GM21786 (cell line): ENCODE measurements around the gene TAGLN2.
A peak's percentile ranks its signal among the peaks of the same experiment; 100 is the strongest.

Experiments used
- ATAC-seq: cut with Tn5 transposase; IDR thresholded peaks from one replicate; pipeline ENCODE4 v1.9.1; 2021; ENCODE audit not compliant: unreplicated experiment

TAGLN2 gene

DNA sequence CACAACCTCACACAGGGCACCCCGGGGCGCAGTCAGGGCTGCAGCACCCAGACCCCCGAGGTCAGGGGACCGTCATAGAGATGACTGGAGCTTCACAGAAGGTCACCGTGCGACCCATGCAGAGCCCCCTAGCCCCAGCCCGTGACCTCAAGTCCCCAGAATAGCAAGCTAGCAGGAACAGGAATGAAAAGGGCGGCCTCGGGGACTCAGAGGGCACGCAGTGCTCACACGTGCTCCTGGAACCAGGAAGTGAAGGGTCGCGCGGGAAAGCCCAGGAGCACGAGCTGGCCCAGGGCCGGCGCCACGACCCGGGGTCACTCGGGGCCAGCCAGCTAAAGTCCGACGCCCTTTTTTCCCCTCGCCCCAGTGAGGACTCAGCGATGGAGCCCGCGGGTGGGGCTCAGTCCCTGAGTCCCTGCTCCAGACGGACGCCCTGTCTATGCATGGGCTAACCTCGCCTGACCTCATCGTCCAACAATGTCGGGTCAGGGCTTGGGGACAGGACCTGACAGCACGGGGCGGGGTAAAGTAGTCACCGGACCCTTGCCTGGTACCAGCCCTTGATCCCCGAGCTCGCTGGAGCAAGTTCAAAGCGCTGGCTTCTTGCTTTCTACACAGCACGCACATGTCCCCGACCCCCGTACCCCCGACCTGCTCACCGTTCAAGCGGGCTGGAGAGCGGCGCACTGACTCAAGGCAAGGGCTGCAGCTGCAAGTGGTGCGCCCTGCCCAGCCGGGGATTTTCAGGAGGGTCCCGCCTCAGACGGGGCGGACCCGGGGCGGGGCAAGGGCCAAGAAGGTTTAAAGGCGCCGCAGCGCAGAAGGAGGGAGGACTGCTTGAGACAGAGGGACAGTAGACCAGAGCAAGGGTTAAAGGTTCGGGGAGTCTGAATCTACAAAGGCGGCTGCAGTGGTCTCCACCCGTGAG is at the start of gene TAGLN2:
TSS of gene TAGLN2 (minus strand) at position 717 of the 928 bp plus-strand sequence. CDS start 4,998 bp downstream, outside the sequence.
- peak; percentile 48 for ATAC-seq

DNA sequence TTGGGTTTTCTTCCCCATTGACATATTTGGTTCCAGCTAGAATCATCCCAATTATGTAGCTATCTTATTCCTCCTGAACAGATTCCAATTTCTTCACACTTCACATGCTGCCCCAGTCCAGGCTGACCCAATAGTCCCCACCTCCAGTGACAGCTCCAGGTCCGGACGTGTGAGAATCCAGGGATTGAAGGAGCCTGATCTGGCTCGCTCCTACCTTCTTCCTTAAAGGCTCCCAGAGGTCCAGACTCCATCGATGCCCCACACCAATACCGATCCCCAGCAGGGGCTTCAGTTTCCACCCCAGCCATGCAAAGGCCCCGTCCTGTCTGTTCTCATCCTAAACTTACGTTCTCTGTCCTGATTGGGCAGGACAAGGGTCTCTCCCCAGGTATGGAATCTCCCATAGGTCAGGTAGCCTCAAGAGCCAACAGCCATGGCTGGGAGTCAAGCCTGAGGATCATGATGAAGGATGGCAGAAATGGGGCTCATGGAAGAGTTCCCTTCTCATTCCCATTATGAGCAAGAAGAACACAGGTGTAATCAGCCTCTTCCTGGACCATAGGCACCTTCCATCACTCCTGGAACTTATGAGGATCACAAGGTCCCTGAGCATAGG is 49.2 kb upstream of the TAGLN2 start:
- ATAC-seq = no peak

DNA sequence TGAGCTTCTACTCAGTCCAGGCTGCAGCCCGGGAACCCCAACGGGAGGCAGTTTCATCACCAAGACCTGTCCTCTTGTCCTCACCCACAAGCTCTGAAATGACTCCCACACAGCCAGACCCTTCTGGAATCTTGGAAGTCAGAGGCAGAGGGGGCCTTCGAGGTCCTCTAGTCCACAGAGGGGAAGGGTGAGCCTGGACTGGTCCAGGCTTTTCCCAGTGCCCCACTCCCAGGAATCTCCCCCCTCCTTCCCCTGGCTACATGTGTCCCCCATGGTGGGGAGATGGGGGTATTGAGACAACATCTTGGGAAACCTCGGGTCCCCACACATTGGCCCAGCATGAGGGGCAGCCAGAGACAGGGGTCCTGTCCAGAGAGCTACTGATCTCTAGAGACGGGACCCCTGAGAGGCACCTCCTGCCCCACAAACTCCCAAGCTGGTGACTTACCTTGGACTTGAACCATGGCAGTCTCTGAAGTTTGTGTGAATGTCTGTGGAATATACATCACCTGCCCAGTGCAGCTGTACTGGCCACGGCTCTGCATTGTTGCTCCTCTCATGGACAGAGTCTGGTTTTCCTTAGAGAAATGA is 48.1 kb upstream of the TAGLN2 start:
- no peak for ATAC-seq

DNA sequence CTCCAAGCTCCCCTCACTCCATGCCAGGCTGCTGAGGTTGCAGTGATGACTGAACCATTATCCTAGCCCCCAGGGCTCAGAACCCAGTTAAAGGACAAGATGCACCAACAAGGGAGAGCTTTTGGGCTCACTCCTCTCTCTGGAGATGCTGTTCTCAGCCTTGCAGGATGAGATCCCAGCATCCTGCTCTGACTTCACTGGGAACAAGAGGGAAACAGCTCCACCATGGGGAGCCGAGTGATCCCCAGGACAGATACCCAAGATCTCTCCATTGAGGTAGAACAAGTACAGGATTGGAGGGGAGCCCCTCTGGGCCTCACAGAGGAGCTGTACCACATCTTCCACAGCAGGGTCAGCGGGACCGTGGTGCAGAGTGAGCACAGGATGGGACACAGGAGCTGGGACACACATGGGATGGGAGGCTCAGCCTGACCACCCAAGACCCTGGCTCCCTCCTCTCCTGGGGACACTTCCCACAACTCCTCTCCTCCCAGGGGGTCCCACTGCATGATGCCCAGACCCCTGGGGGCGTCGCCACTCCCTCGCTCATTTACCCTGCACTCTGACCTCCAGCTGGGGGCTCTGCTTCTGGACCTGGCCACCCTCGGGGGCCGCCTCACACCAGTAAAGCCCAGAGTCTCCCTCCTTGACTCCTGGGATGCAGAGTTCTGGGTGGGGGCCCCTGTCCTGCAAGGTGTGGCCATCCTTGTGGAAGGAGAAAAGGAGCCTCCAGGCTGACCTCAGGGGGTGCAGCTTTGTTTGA is 47.3 kb upstream of the TAGLN2 start:
- ATAC-seq = no peak

DNA sequence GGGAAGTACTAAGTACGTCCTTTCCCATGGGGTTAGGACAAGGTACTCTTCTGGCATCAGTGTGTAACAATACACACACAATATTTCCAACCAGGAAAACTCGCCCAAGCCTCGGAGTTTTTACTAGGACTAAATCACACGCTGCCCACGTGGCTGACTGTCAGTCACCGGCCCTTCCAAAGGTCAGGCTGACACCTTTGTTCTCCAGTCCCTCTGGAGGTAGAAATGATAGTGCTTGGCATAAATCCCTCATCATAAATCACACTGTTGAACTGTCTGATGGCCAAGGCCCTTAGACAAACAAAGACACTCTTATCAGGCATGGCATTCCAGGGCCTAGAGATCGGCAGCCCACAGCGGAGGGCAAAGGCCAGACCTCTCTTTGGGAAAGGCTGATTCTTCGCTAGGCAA is 45.6 kb upstream of the TAGLN2 start:
- no peak for ATAC-seq

DNA sequence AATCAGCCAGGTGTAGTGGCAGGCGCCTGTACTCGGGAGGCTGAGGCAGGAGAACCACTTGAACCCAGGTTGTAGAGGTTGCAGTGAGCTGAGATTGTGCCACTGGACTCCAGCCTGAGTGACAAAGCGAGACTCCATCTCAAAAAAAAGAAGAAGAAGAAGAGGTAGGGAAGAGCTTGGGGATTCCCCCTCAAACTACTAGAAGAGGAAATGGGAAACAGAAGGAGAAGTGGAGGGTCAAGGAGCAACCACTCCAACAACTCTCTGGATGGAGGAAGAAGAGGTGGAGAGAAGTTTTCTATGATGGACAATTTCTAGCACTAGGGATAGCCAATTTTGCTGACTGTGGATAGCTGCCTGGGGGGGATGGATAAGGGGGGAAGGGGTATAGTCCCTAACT is 43.6 kb upstream of the TAGLN2 start:
- no peak for ATAC-seq

DNA sequence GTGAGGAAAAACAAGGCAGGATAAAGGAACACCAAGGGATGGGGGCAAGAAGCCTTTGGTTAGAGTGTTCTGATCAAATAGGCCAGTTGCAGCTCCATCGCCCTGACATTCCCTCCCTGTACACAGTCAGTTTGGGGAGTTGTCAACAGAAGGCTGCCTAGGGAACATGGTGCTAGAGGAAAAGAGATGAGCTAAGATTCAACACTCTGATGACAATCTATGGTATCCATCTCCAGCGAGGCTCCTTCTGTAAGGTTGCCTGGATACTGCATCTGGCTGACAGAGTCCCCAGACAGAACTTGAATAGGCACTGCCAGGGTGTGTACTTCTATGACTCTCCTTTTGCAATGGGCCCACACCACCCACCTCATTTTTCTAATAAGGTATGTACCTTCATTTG is 40.0 kb upstream of the TAGLN2 start:
- no peak for ATAC-seq

DNA sequence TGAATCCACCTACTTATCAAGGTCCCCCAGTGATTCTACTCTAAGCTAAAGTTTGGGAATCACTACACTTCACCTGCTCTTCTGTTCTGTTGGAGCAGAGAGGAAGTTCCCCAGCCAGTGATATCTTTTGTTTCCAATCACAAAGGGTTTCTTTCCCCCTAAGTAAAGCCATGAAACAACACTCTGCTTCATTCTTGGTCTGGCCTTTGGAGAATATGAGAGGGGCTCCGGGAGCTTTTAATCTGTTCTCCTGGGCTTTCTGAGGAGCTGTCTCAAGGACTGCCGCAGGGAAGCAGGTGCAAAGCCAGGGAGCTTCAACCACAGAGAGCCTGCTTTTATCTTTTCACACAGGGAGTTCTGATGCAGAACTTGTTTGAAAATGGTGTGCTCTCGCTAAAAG is 38.8 kb upstream of the TAGLN2 start:
- ATAC-seq = no peak

DNA sequence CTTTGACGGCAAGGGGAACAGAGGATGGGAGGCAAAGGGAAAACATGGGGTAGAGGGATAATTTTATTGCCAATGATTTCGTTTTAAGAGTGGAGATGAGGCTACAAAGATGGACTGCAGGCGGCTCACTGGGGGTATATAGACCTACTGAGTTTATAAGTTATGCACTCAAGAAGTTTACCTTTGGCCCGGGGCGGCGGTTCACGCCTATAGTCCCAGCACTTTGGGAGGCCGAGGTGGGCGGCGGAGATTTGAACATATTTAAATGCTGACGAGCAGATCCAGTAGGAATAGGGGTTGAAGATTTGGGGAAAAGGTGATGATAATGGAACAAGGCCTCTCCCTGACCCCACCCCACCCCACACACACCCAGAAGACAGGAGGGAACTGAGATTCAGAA is 36.9 kb upstream of the TAGLN2 start:
- ATAC-seq = no peak

DNA sequence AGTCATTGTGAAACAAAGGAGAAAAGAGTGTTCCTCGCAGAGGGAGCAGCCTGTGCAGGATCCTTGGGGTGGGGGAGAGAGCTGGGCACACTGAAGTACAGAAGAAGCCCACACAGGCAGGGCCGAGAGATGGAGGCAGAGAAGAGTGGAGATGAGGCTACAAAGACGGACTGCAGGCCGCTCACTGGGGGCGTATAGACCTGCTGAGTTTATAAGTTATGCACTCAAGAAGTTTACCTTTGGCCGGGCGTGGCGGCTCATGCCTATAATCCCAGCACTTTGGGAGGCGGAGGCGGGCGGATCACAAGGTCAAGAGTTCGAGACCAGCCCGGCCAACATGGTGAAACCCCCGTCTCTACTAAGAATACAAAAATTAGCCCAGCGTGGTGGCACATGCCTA is 36.3 kb upstream of the TAGLN2 start:
- no peak for ATAC-seq

DNA sequence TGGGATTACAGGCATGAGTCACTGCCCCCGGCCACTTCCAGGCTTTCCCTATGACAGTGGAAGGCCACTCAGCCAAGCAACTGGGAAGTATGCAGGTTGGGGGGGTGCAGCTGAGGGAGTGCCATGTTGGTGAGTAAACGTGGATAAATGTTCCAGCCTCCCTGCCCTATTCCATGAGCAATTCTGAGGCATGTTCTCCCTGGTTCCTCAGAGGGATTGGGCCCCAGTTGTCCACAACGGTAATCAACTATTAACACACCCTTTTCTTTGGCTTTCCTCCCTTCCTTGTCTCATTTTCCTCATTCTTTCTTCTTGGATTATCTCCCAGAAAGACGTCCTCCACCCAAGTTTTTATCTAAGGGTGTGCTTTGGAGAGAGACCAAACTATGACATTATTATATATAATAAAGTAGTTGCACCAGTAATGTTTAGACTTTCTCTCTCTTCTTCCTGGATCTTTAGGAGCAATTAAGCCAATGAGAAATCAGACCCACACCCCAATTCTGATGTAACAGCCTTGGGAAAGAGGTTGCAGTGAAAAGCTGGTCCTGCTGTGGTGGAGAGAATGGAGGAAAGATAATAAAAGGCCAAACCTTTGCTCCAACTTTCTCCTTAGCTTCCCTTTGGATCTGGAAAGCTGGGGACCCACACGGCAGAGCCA is 35.5 kb upstream of the TAGLN2 start:
- no peak for ATAC-seq

DNA sequence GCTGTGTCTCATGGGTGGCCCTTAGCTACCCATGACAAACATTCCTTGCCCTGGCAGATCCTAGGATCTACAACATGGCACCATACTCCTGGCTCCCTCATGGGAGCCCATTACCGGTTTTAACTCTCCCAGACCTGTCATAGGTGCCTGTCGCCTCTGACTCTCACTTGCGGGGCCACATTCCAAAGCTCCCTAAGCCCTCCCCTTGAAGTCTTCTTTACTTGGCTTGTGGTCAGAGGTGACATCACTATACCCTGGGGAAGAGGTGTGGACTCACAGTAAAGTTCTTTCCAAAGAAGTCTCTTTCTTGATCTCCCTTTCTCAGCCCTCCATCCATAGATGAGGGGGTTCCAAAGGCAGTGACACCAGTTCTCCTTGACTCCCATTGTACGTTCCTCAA is 34.1 kb upstream of the TAGLN2 start:
- ATAC-seq = no peak

DNA sequence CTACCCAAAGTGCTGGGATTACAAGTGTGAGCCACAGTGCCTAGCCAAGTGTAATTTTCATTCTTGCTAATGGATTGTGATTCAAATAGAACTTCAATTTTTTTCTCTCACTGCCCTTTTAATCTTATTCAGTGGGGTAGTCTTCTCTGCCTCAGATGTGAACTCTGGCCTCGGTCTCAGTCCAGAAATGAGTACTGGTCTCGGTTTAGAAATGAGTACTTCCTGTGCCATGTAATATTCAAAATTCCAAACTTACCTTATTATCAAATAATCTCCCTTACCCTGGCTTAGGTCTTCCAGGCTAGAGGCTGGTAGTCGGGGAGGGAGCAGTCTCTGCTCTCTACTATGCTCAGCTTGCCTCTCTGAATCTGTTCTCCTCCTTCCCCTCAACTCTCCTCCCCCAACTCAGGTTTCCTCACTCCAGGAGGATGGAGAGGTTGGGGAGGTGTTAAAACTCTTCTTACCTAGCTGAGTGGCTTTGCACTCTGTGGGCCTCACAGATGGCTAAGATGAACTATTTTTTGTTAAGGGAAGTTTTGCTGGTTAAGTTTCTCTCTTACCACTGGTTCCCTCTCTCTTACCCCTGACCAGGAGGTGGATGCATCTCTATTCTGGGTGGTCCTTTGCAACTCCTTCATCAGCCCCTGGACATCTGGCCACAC is 33.5 kb upstream of the TAGLN2 start:
- no peak for ATAC-seq

DNA sequence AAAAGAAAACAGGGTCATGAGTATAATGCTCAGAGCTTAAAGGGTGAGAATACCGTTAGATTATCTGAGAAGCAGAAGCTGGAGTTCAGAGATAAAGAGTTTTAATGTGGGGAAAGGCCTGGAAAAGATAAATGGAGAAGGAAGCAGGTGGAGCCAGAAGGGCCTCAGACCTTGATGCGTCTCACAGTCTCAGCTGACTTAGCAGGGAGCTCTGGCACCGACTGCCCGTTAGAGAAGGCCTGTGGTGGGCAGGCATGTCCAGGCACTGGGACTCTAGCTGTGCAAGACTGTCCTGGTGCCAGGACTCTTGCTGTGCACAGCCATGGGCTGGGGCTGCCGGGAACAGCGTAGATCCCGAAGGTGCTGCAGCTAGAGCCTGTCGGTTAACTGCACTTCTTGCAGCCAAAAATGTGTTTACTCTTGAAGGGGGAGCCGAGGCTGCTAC is 32.5 kb upstream of the TAGLN2 start:
- no peak for ATAC-seq

DNA sequence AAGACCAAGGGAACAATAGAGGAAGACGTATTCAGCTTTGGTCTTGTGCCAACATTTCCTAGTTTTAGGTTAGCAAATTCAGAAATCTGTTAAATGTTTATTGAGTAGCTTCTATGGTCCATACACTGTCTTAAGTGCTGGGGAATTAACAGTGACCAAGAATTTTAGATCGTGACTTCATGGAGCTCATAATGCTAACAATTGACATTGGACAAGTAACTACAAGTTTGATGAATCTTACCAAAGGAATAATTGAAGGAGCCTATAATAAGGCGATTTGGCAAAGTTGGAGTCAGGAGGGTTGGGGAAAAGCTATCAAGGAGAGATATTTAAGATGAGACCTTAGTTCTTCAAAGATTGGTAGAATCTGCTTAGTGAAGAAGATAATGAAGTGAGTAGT is 30.1 kb upstream of the TAGLN2 start:
- no peak for ATAC-seq

DNA sequence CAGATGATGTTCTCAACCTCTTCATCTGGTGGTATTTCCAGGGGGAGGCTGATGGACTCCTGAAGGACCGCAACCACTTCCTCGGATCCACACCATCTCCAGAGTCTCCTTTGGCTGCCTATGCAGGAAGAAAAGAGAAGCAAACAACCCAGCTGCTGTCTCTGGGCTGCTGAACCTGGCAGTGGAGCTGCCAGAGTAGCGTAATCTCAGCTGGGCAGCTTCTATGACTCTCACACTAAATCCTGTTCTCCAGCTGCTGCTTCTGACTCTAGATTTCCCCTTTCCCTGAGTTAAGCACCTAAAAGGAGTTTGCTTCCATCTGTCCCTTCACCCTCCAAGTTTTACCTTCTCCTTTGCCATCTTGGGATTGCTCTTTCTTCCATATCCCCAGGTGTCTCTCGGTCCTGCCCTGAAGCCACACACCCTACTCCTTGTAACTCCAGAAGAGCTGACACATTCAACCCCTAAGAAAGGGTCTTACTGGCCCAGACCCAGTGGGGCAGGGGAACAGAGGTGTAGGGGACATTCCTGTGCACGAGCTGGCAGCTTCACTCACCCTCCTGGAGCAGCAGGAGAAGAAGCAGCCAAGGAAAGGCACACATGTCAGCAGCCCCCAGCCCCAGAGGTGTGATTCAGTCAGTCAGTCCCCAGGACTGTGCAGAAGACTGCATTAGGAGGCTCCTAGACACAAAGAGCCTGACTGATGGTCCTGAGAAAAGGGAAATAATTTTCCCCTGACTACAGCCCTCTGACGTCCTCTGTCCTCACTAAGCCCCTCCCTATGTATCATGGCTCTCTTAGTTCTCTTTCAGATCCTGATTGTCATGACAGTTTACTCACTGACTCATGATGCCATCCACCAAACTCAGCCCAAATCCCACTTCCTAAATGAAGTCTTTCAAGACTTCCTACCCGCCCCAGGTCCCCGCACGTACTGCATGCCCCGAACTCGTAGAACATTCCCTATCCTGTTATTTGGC is 28.5 kb upstream of the TAGLN2 start, which contains the start of gene SLAMF9:
TSS of gene SLAMF9 (minus strand) at position 702 of the 980 bp plus-strand sequence. CDS start at position 602, 100 bp downstream.
- no peak for ATAC-seq

DNA sequence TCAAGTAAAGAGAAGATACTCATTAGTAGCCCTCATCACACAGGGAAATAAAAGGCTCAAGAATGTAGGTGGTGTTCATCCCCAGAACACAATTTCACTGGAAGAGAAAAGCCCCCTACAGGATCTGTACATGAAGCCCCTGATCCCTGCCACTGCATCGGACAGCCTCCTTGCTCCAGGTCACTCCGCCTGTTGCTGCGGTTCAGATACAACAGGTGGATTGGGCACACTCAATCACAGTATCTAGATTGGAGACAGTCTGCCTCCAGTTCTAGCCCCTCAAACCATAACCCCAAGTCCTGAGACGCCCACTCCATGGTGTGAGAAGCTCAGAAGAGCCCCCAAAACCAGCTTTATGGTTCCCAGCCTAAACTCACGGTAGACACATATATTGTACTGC is 27.6 kb upstream of the TAGLN2 start:
- no peak for ATAC-seq

DNA sequence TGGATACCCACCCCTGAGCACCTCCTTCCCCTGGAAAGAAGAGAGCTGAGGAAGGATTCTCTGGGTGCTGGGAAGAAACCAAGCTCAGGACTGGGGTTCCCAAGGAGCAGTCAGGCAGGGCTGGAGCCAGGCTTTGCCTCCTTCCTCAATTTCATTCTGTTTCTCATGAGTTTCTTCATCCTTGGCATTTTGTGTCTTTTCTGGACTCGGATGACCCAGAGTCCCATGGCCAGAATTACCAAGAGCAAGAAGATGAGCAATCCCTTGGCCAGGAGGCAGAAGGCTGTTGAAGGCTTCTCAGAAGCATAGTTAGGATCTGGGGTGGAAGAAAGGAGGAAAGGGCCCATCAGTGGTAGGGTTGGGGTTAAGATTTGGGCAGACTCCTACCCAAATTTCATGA is 26.2 kb upstream of the TAGLN2 start:
- no peak for ATAC-seq

DNA sequence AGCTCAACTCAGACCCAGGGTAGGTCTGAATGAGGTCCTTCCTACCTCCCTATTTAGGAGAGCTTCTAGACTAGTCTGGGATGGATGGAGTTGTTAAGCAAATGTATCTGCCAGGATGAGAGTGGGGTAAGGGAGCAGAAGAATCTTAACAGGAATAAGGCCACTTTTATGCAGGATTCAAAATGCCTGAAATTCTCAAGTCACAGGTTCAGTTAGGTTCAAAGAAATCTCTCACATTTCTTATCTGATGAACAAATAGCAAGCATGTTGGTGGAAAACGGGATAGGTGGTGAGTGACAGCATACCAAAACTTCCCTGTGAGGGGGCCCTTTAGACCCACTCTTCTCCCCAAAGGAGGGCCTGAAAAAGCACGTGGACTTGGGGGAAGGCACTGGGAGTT is 25.7 kb upstream of the TAGLN2 start:
- no peak for ATAC-seq
